Ishikawa (cell line): ENCODE results near the gene FAM20C.

ENCODE experiments used
- CEBPB ChIP-seq: IDR thresholded peaks from 2 replicates; pipeline ENCODE4 v1.6.1; 2012
- CREB1 ChIP-seq: IDR thresholded peaks from 2 replicates; pipeline ENCODE4 v1.6.1; 2012; ENCODE audit warnings: low read depth
- EGR1 ChIP-seq: IDR thresholded peaks from 2 replicates; pipeline ENCODE4 v1.6.1; 2012
- EP300 ChIP-seq: IDR thresholded peaks from 2 replicates; pipeline ENCODE4 v1.6.1; 2012; ENCODE audit warnings: borderline replicate concordance
- MAX ChIP-seq: IDR thresholded peaks from 2 replicates; pipeline ENCODE4 v1.6.1; 2012
- NFIC ChIP-seq: IDR thresholded peaks from 2 replicates; pipeline ENCODE4 v1.6.1; 2012
- RAD21 ChIP-seq: IDR thresholded peaks from 2 replicates; pipeline ENCODE4 v1.6.1; 2012; ENCODE audit warnings: low read depth
- REST ChIP-seq: IDR thresholded peaks from 2 replicates; pipeline ENCODE4 v1.6.1; 2012; ENCODE audit warnings: low read depth, mild to moderate bottlenecking
- TAF1 ChIP-seq: IDR thresholded peaks from 2 replicates; pipeline ENCODE4 v1.6.1; 2012; ENCODE audit warnings: low read depth, mild to moderate bottlenecking
- TCF12 ChIP-seq: IDR thresholded peaks from 2 replicates; pipeline ENCODE4 v1.6.1; 2012; ENCODE audit warnings: low read depth
- TEAD4 ChIP-seq: IDR thresholded peaks from 2 replicates; pipeline ENCODE4 v1.6.1; 2012
- USF1 ChIP-seq: IDR thresholded peaks from 2 replicates; pipeline ENCODE4 v1.6.1; 2012
- YY1 ChIP-seq: IDR thresholded peaks from 2 replicates; pipeline ENCODE4 v1.6.1; 2012; ENCODE audit warnings: low read depth
- ZBTB7A ChIP-seq: IDR thresholded peaks from 2 replicates; pipeline ENCODE4 v1.6.1; 2012; ENCODE audit warnings: low read depth

- no peak for TF ChIP-seq YY1
- no peak for TF ChIP-seq ZBTB7A
- no peak for TF ChIP-seq TCF12
- TF ChIP-seq NFIC, result no peak
- TF ChIP-seq RAD21, result no peak
- TF ChIP-seq TAF1, result no peak
- no peak for TF ChIP-seq USF1
- TF ChIP-seq REST, result no peak
- TF ChIP-seq CREB1, result no peak
- TF ChIP-seq TEAD4, result no peak
- TF ChIP-seq EP300, result no peak
- TF ChIP-seq MAX, result no peak
- TF ChIP-seq CEBPB, result no peak
- TF ChIP-seq EGR1, result no peak
Observed at GRCh38 chr7:150811-151221, 41.6 kb upstream of the FAM20C start.
